HUES64 (cell line): Measurements from ENCODE around the gene LZTS3.

Experiments used
- H3K27ac ChIP-seq: 2 replicates; pipeline ENCODE4 v1.7.0; 2013; ENCODE audit warnings: low read depth, low read length, inconsistent platforms
- H3K27me3 ChIP-seq: 2 replicates; pipeline ENCODE4 v1.6.1; 2013; ENCODE audit warnings: mild to moderate bottlenecking, low read length; ENCODE audit not compliant: insufficient read depth
- H3K36me3 ChIP-seq: 2 replicates; pipeline ENCODE4 v1.6.1; 2013; ENCODE audit warnings: mild to moderate bottlenecking, low read length; ENCODE audit not compliant: insufficient read depth
- H3K4me1 ChIP-seq: 2 replicates; pipeline ENCODE4 v1.6.1; 2013; ENCODE audit warnings: mild to moderate bottlenecking, low read length, moderate library complexity; ENCODE audit not compliant: insufficient read depth
- H3K4me3 ChIP-seq: 2 replicates; pipeline ENCODE4 v1.5.1; 2013; ENCODE audit warnings: mild to moderate bottlenecking, low read length, moderate library complexity
- H3K9ac ChIP-seq: 2 replicates; pipeline ENCODE4 v1.6.1; 2013; ENCODE audit warnings: mild to moderate bottlenecking, low read depth, low read length
- H3K9me3 ChIP-seq: 2 replicates; pipeline ENCODE4 v1.6.1; 2013; ENCODE audit warnings: low read depth, low read length; ENCODE audit not compliant: insufficient read depth
- WGBS: fragments of 150-250, 120-280 bp; methylation state at CpG from one replicate; pipeline ENCODE4 v1.1.7; 2013; ENCODE audit warnings: missing lambda C conversion rate; 5-methylcytosine and 5-hydroxymethylcytosine counted together

LZTS3 gene

DNA sequence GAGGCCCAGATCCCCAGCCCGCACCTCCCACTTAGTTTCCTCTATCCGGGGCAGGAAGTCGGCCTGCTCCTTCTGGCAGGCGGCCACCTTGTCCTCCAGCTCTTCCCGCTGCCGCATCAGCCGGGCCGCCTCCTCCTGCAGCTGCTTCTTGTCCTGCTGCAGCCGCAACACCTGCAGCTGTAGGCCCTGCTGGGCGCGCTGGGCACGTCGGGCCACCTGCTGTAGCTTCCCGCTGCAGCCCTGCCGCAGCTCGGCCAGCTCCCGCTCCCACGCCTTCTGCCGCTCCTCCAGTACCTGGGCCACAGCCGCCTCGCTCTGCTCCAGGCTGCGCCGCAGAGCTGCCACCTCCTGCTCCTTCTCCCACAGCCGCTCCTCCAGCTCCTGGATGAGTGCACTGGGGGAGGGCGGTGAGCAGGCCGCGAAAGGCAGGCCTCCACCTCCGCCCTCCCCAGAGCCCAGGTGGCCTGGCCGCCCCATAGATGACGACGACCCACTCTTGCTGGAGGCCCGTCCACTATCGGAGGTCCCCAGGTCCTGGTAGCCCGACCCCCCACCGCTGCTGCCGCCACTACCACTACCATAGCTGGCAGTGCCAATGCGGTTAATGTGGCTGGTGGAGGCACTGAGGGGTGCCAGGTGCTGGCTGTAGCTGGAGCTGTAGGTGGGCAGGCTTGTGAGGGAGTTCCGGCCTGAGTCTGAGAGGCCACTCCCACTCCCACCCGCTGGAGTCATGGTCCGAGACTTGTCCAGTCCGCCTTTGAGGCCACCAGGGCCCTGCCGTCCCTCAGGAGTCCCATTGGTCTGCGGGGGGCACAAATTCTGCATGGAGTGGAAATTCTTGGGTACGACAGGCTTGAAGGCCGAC lies 7.6 kb downstream of the LZTS3 start:
- Histone ChIP-seq H3K36me3 (0 out of 2 replicates have a peak, but pooled peaks cover 3% of the 10 kb centered on the region), H3K27ac (no peak overlapping the region), H3K27me3 (peaks cover 17% of the 10 kb centered on the region), H3K9ac (no peak overlapping the region), H3K4me3 (no peak overlapping the region), H3K4me1 (peaks cover 5% of the 10 kb centered on the region), H3K9me3 (no peaks in the 10 kb centered on the region)
- 94% methylated on average over 45 of the region's 45 CpGs for WGBS

DNA sequence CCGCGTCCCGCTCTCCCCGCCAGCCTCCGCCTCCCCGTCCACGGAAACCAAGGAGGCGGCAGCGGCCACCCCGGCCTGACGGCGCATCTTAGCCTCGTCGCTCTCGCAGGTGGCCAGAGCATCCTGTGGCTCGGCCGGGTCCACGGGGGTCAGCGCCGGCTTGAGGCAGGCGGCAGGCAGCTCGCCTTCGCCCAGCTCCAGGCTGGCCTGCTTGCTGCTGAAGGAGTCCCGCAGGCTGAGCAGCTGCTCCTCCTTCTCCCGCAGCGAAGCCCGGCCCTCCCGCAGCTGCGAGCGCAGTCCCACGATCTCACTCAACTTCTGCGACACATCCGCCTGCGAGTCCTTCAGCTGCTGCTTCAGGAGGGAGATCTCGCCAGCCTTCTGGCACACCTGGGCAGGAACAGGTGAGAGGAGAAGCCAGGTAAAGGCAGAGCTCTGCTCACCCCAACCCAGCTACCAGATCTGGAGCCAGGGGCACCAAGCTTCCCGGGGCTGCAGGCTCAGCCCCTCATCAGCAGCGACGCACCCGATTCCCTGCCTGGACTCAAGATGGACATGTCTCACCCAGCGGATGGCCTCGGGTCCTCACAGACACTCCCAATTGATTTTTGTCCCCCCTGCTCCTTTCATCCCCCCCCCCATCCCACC lies 8.5 kb downstream of the LZTS3 start:
- H3K4me3 ChIP-seq = no peak overlapping the region
- peaks cover 5% of the 10 kb centered on the region for H3K4me1 ChIP-seq
- H3K36me3 ChIP-seq = 0 out of 2 replicates have a peak, but pooled peaks cover 3% of the 10 kb centered on the region
- no peak overlapping the region for H3K9ac ChIP-seq
- H3K27me3 ChIP-seq = peaks cover 17% of the 10 kb centered on the region
- H3K27ac ChIP-seq = no peak overlapping the region
- no peaks in the 10 kb centered on the region for H3K9me3 ChIP-seq
- 95% methylated on average over 41 of the region's 41 CpGs for WGBS

DNA sequence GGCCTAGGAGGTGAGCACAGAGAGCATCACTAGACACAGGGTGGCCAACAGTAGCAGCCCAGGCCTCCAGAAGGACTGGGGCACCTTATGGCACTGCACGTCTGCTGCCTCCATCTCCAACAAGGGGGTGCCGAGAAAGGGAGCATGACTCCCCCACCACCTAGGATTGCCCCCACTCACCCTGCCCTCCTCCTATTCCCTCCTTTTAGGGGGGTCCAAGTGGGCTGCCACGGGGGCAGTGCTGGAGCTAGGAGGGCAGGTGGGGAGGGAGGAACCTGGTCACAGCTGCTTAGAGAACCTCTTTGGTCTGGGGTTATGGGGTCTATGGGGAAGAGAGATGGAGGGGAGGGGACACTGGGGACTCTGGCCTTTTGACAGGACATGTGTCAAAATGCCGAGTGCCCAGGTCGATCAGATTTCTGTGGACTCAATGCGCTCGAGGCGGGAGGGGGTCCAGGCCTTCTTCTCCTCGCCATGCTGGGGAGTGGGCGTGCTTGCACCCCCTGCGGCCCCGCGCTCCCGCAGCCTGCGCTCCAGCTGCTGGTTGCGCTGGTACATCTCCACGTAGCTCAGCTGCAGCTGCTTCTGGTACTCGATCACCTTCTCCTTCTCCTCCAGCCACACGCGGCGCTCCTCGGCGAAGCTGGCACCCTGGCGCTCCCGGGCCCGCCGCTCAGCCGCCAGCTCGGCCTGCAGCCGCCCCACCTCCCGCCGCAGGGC lies 9.1 kb downstream of the LZTS3 start:
- 0 out of 2 replicates have a peak, but pooled peaks cover 3% of the 10 kb centered on the region for H3K36me3 ChIP-seq
- H3K9me3 ChIP-seq = no peaks in the 10 kb centered on the region
- 93% methylated on average over 32 of the region's 32 CpGs for WGBS
- peaks cover 5% of the 10 kb centered on the region for H3K4me1 ChIP-seq
- H3K4me3 ChIP-seq = no peak overlapping the region
- H3K9ac ChIP-seq = no peak overlapping the region
- H3K27me3 ChIP-seq = peaks cover 17% of the 10 kb centered on the region
- H3K27ac ChIP-seq = no peak overlapping the region

- 0 out of 2 replicates have a peak, but pooled peaks cover 3% of the 10 kb centered on the region for H3K36me3 ChIP-seq
- 91% methylated on average over 13 of the region's 14 CpGs for whole genome bisulfite sequencing
- no peak overlapping the region for H3K27ac ChIP-seq
- no peak overlapping the region for H3K9ac ChIP-seq
- no peak overlapping the region for H3K4me3 ChIP-seq
- no peaks in the 10 kb centered on the region for H3K9me3 ChIP-seq
- H3K27me3 ChIP-seq = peaks cover 10% of the 10 kb centered on the region
- no peaks in the 10 kb centered on the region; the same call in 1 of the 2 replicates for H3K4me1 ChIP-seq
Measured at GRCh38 chr20:3163099-3164042, 10.0 kb downstream of the LZTS3 start.

- Histone ChIP-seq H3K4me3 (no peak overlapping the region), H3K27me3 (no peaks in the 10 kb centered on the region; the same call in 1 of the 2 replicates), H3K36me3 (0 out of 2 replicates have a peak, but pooled peaks cover 3% of the 10 kb centered on the region), H3K4me1 (peaks cover 2% of the 10 kb centered on the region; the same call in 1 of the 2 replicates), H3K27ac (no peak overlapping the region), H3K9ac (no peak overlapping the region), H3K9me3 (no peaks in the 10 kb centered on the region)
- WGBS = 84% methylated on average over 11 of the region's 11 CpGs
Measured at GRCh38 chr20:3162080-3162611, 11.2 kb downstream of the LZTS3 start.

- Histone ChIP-seq H3K27ac (no peak overlapping the region), H3K9ac (no peak overlapping the region), H3K9me3 (no peaks in the 10 kb centered on the region), H3K27me3 (no peaks in the 10 kb centered on the region), H3K36me3 (0 out of 2 replicates have a peak, but pooled peaks cover 3% of the 10 kb centered on the region), H3K4me3 (no peak overlapping the region), H3K4me1 (peaks cover 2% of the 10 kb centered on the region; the same call in 1 of the 2 replicates)
- 79% methylated on average over 5 of the region's 5 CpGs for WGBS
Measured at GRCh38 chr20:3161316-3162079, 11.9 kb downstream of the LZTS3 start.

- Histone ChIP-seq H3K4me3 (peak overlapping the region; percentile 84), H3K9ac (0 out of 2 replicates have a peak overlapping the region, but pooled peaks have one; percentile 88), H3K36me3 (peaks cover 6% of the 10 kb centered on the region; the same call in 1 of the 2 replicates), H3K27me3 (no peaks in the 10 kb centered on the region), H3K4me1 (peaks cover 2% of the 10 kb centered on the region; the same call in 1 of the 2 replicates), H3K27ac (no peak overlapping the region), H3K9me3 (no peaks in the 10 kb centered on the region)
- 96% methylated on average over 6 of the region's 6 CpGs for WGBS
Measured at GRCh38 chr20:3160418-3160817, 12.9 kb downstream of the LZTS3 start.

DNA sequence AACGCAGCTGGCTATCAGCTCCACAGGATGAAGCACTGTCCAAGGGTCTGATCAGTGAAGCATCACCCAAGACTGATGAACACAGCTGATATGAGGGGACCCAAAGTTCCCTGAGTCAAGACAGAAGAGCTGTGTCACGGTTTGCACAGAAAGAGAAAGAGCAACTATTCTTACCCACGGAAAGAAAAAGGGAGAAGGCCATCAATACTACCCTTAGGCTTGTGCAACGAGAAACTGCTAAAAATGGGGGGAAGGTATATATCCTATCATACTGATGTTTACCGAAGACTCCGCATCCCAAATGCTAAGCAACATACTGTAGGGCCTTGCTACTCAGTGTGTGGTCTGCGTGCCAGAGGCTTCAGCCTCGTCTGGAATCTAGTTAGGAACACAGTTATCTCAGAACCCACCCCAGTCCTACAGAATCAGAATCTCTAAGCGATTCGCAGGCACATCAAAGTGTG lies 14.3 kb downstream of the LZTS3 start:
- Histone ChIP-seq H3K4me3 (peak overlapping the region; percentile 84), H3K9me3 (no peaks in the 10 kb centered on the region), H3K27me3 (no peaks in the 10 kb centered on the region), H3K4me1 (peaks cover 2% of the 10 kb centered on the region; the same call in 1 of the 2 replicates), H3K36me3 (peaks cover 10% of the 10 kb centered on the region; the same call in 1 of the 2 replicates), H3K9ac (peak overlapping the region; percentile 88), H3K27ac (peak overlapping the region; percentile 71)
- 6% methylated on average over 10 of the region's 10 CpGs for WGBS

DNA sequence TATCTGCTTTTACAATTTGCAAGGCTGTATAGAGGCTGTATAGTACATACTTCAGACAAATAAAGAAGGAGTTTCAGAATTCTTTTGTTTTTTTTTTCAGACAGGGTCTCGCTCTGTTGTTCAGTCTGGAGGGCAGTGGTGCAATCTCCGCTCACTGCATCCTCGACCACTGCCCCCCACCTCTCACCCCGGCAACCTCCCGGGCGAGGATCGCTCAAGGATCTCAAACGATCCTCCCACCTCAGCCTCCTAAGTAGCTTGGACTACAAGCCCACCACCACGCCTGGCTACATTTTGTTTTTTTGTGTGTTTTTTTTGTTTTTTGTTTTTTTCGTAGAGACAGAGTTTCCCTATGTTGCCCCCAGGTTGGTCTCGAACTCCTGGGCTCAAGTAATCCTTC lies 15.5 kb downstream of the LZTS3 start:
- H3K36me3 ChIP-seq = peaks cover 19% of the 10 kb centered on the region; the same call in 1 of the 2 replicates
- H3K9me3 ChIP-seq = no peaks in the 10 kb centered on the region
- 93% methylated on average over 11 of the region's 11 CpGs for WGBS
- H3K27me3 ChIP-seq = no peaks in the 10 kb centered on the region
- H3K9ac ChIP-seq = no peak overlapping the region
- peaks cover 2% of the 10 kb centered on the region; the same call in 1 of the 2 replicates for H3K4me1 ChIP-seq
- H3K27ac ChIP-seq = no peak overlapping the region
- H3K4me3 ChIP-seq = 0 out of 2 replicates have a peak overlapping the region, but pooled peaks have one; percentile 84
